ENCODE data around the gene PTPRG.

The PTPRG gene

GRCh38 chr3:61662861-61663260, 101.5 kb downstream of the PTPRG start:
- no peak overlapping the region for H3K27ac ChIP-seq (ENCODE audit: poor library complexity, severe bottlenecking)
- no peak for DNase-seq (ENCODE audit: low spot score)
- no peak for ATAC-seq (ENCODE audit: low read depth)
- peaks cover 15% of the 10 kb centered on the region for H3K4me1 ChIP-seq (ENCODE audit: insufficient read depth, poor library complexity, severe bottlenecking)
- H3K27me3 ChIP-seq (ENCODE audit: insufficient read depth, poor library complexity, severe bottlenecking), result no peaks in the 10 kb centered on the region
- no peak for TF ChIP-seq CTCF (IDR thresholded peaks at IDR 0.05; ENCODE audit: poor library complexity, severe bottlenecking)
- H3K36me3 ChIP-seq (ENCODE audit: low read depth), result no peaks in the 10 kb centered on the region
- no peaks in the 10 kb centered on the region for H3K9me3 ChIP-seq (ENCODE audit: severe bottlenecking)
- H3K4me3 ChIP-seq (ENCODE audit: severe bottlenecking), result no peak overlapping the region

- Histone ChIP-seq H3K27me3 (ENCODE audit: insufficient read depth, poor library complexity, severe bottlenecking) (no peaks in the 10 kb centered on the region), H3K9me3 (ENCODE audit: severe bottlenecking) (no peaks in the 10 kb centered on the region), H3K36me3 (ENCODE audit: low read depth) (no peaks in the 10 kb centered on the region), H3K4me3 (ENCODE audit: severe bottlenecking) (no peak overlapping the region), H3K4me1 (ENCODE audit: insufficient read depth, poor library complexity, severe bottlenecking) (peaks cover 15% of the 10 kb centered on the region), H3K27ac (ENCODE audit: poor library complexity, severe bottlenecking) (peak overlapping the region; percentile 22)
- DNase-seq (ENCODE audit: low spot score) (no peak), ATAC-seq (ENCODE audit: low read depth) (no peak)
- TF ChIP-seq CTCF (IDR thresholded peaks at IDR 0.05; ENCODE audit: poor library complexity, severe bottlenecking), result no peak
Measured at GRCh38 chr3:61663356-61664104, 102.2 kb downstream of the PTPRG start.

GRCh38 chr3:61664105-61664482, 102.7 kb downstream of the PTPRG start:
- Histone ChIP-seq H3K4me3 (ENCODE audit: severe bottlenecking) (no peak overlapping the region), H3K27me3 (ENCODE audit: insufficient read depth, poor library complexity, severe bottlenecking) (no peaks in the 10 kb centered on the region), H3K36me3 (ENCODE audit: low read depth) (no peaks in the 10 kb centered on the region), H3K4me1 (ENCODE audit: insufficient read depth, poor library complexity, severe bottlenecking) (peaks cover 15% of the 10 kb centered on the region), H3K27ac (ENCODE audit: poor library complexity, severe bottlenecking) (peak overlapping the region; percentile 22), H3K9me3 (ENCODE audit: severe bottlenecking) (no peaks in the 10 kb centered on the region)
- DNase-seq (ENCODE audit: low spot score) (peak; percentile 68), ATAC-seq (ENCODE audit: low read depth) (peak; percentile 95)
- TF ChIP-seq CTCF (IDR thresholded peaks at IDR 0.05; ENCODE audit: poor library complexity, severe bottlenecking), result no peak

- ATAC-seq (ENCODE audit: low read depth), result no peak
- no peak for DNase-seq (ENCODE audit: low spot score)
- H3K27me3 ChIP-seq (ENCODE audit: insufficient read depth, poor library complexity, severe bottlenecking), result no peaks in the 10 kb centered on the region
- no peaks in the 10 kb centered on the region for H3K9me3 ChIP-seq (ENCODE audit: severe bottlenecking)
- no peak overlapping the region for H3K27ac ChIP-seq (ENCODE audit: poor library complexity, severe bottlenecking)
- H3K36me3 ChIP-seq (ENCODE audit: low read depth), result no peaks in the 10 kb centered on the region
- H3K4me1 ChIP-seq (ENCODE audit: insufficient read depth, poor library complexity, severe bottlenecking), result peaks cover 15% of the 10 kb centered on the region
- no peak for TF ChIP-seq CTCF (IDR thresholded peaks at IDR 0.05; ENCODE audit: poor library complexity, severe bottlenecking)
- H3K4me3 ChIP-seq (ENCODE audit: severe bottlenecking), result no peak overlapping the region
Measured at GRCh38 chr3:61665121-61665520, 103.8 kb downstream of the PTPRG start.

GRCh38 chr3:61665987-61666386, 104.6 kb downstream of the PTPRG start:
- TF ChIP-seq CTCF (IDR thresholded peaks at IDR 0.05; ENCODE audit: poor library complexity, severe bottlenecking), result no peak
- no peak for DNase-seq (ENCODE audit: low spot score)
- Histone ChIP-seq H3K27ac (ENCODE audit: poor library complexity, severe bottlenecking) (no peak overlapping the region), H3K9me3 (ENCODE audit: severe bottlenecking) (no peaks in the 10 kb centered on the region), H3K27me3 (ENCODE audit: insufficient read depth, poor library complexity, severe bottlenecking) (no peaks in the 10 kb centered on the region), H3K4me3 (ENCODE audit: severe bottlenecking) (no peak overlapping the region), H3K4me1 (ENCODE audit: insufficient read depth, poor library complexity, severe bottlenecking) (peaks cover 15% of the 10 kb centered on the region), H3K36me3 (ENCODE audit: low read depth) (no peaks in the 10 kb centered on the region)
- no peak for ATAC-seq (ENCODE audit: low read depth)

All from RWPE2 (cell line).